ENCODE measurements around the gene FNBP1L. TPM values are rescaled to one million over a fixed set of nuclear protein-coding genes. Genes with fewer than 3 reads are reported as not detected.

Gene FNBP1L
- total RNA-seq, 1 experiment from 2014 or later: 72.7 TPM

DNA sequence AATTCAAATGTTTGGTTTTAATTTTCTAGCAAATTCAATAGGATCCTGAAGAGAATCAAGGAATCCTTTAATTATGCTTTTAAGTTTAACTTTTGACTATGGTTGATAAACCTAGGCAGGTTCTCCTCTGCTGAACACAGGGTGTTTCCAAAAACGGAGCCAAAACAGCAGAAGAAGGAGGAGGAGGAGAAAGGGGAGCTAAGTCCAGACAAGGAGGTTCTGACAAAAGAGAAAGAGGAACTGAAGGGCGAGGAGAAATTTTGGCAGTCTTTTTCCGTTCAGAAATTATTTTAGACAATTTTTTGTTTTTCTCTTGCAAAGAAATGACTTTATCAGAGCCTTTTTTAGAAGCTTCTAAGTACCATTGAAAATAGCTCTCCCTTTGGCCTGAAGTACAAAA lies 33.2 kb upstream of the FNBP1L start:
- TF ChIP-seq, protein P1, sequence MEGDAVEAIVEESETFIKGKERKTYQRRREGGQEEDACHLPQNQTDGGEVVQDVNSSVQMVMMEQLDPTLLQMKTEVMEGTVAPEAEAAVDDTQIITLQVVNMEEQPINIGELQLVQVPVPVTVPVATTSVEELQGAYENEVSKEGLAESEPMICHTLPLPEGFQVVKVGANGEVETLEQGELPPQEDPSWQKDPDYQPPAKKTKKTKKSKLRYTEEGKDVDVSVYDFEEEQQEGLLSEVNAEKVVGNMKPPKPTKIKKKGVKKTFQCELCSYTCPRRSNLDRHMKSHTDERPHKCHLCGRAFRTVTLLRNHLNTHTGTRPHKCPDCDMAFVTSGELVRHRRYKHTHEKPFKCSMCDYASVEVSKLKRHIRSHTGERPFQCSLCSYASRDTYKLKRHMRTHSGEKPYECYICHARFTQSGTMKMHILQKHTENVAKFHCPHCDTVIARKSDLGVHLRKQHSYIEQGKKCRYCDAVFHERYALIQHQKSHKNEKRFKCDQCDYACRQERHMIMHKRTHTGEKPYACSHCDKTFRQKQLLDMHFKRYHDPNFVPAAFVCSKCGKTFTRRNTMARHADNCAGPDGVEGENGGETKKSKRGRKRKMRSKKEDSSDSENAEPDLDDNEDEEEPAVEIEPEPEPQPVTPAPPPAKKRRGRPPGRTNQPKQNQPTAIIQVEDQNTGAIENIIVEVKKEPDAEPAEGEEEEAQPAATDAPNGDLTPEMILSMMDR (IDR thresholded peaks at IDR 0.05; ENCODE audit: unreplicated experiment): no peak
- no TSS peak for BruUV-seq (replicated peaks)
- CTCF ChIA-PET: no interaction called here
- Mint-ChIP-seq H3K4me1 (ENCODE audit: low read depth, unreplicated experiment) (no peaks in the 10 kb centered on the region), H3K9me3 (ENCODE audit: low read depth, unreplicated experiment) (peaks cover under 1% of the 10 kb centered on the region), H3K4me3 (ENCODE audit: low read depth, unreplicated experiment) (no peak overlapping the region), H3K36me3 (ENCODE audit: insufficient read depth, unreplicated experiment) (no peaks in the 10 kb centered on the region), H3K27ac (ENCODE audit: unreplicated experiment) (peak overlapping the region; percentile 6), H3K27me3 (ENCODE audit: unreplicated experiment) (no peaks in the 10 kb centered on the region)
- intact Hi-C loops (cut with micrococcal nuclease; ENCODE audit: unreplicated experiment): no loop called here
- DNase-seq: no peak

DNA sequence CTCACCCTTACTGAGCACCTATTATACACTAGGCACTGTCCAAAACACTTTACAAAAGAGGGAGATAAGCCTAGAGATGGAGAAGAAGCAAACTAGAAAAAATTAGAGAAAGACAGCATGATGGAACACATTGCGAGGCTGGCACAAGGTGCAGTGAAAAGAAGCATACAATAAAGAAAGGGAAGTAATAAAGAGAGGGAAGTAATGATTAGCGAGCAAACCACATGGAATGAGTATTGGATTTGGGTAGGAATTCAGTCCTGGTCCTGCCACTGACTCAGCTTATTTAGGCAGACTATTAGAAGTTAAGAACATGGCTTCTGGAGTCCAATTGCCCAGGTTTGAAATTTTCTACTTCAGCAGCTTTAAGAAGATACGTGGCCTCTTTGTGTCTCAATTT lies 32.6 kb upstream of the FNBP1L start:
- CTCF ChIA-PET: no interaction called here
- Mint-ChIP-seq H3K4me1 (ENCODE audit: low read depth, unreplicated experiment) (no peaks in the 10 kb centered on the region), H3K36me3 (ENCODE audit: insufficient read depth, unreplicated experiment) (no peaks in the 10 kb centered on the region), H3K4me3 (ENCODE audit: low read depth, unreplicated experiment) (no peak overlapping the region), H3K27ac (ENCODE audit: unreplicated experiment) (peak overlapping the region; percentile 6), H3K9me3 (ENCODE audit: low read depth, unreplicated experiment) (no peaks in the 10 kb centered on the region), H3K27me3 (ENCODE audit: unreplicated experiment) (no peaks in the 10 kb centered on the region)
- intact Hi-C loops (cut with micrococcal nuclease; ENCODE audit: unreplicated experiment): no loop called here
- TF ChIP-seq, protein P1 (IDR thresholded peaks at IDR 0.05; ENCODE audit: unreplicated experiment): no peak
- BruUV-seq (replicated peaks): no TSS peak
- DNase-seq: no peak

DNA sequence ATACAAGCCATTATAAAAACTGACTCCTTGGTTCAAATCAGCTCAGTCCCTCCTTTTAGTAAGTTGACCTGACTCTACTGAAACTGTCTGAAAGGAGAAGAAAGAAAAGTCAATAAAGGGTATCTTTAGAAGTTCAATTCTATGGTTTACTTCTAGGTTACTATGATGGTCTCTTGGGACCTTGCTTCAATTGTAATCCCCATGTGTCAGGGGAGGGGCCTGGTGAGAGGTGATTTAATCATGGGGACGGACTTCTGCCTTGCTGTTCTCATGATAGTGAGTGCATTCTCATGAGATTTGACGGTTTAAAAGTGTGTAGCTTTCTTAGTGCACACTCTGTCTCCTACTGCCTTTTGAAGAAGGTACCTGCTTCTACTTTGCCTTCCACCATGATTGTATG lies 31.7 kb upstream of the FNBP1L start:
- H3K4me1 Mint-ChIP-seq (ENCODE audit: low read depth, unreplicated experiment): no peaks in the 10 kb centered on the region
- H3K27ac Mint-ChIP-seq (ENCODE audit: unreplicated experiment): no peak overlapping the region
- no TSS peak for BruUV-seq (replicated peaks)
- TF ChIP-seq, protein P1 (IDR thresholded peaks at IDR 0.05; ENCODE audit: unreplicated experiment): no peak
- CTCF ChIA-PET: no interaction called here
- intact Hi-C loops (cut with micrococcal nuclease; ENCODE audit: unreplicated experiment): no loop called here
- no peak overlapping the region for H3K4me3 Mint-ChIP-seq (ENCODE audit: low read depth, unreplicated experiment)
- H3K36me3 Mint-ChIP-seq (ENCODE audit: insufficient read depth, unreplicated experiment): no peaks in the 10 kb centered on the region
- H3K9me3 Mint-ChIP-seq (ENCODE audit: low read depth, unreplicated experiment): no peaks in the 10 kb centered on the region
- DNase-seq: no peak
- H3K27me3 Mint-ChIP-seq (ENCODE audit: unreplicated experiment): no peaks in the 10 kb centered on the region

DNA sequence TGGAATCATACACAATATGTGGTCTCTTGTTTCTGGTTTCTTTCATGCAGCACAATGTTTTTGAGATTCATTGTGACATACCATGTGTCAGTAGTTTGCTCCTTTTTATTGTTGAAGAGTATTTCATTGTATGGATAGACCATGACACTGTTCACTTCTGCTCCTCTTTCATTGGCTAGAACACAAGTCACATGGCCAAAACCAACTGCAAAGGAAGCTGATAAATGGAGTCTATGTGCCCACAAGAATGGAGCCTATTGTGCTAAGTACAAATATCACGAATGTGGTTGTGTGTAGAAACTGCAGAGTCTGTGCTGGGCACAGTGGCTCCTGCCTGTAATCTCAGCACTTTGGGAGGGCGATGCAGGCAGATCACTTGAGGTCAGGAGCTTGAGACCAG lies 28.6 kb upstream of the FNBP1L start:
- Mint-ChIP-seq H3K27ac (ENCODE audit: unreplicated experiment) (no peak overlapping the region), H3K9me3 (ENCODE audit: low read depth, unreplicated experiment) (no peaks in the 10 kb centered on the region), H3K4me1 (ENCODE audit: low read depth, unreplicated experiment) (no peaks in the 10 kb centered on the region), H3K36me3 (ENCODE audit: insufficient read depth, unreplicated experiment) (no peaks in the 10 kb centered on the region), H3K4me3 (ENCODE audit: low read depth, unreplicated experiment) (no peak overlapping the region), H3K27me3 (ENCODE audit: unreplicated experiment) (no peaks in the 10 kb centered on the region)
- intact Hi-C loops (cut with micrococcal nuclease; ENCODE audit: unreplicated experiment): no loop called here
- DNase-seq: no peak
- CTCF ChIA-PET: no interaction called here
- TF ChIP-seq, protein P1 (IDR thresholded peaks at IDR 0.05; ENCODE audit: unreplicated experiment): no peak
- BruUV-seq (replicated peaks): no TSS peak
